Fibroblast of lung (primary cell): ENCODE data around the gene ZNF582.

Experiments
- CTCF ChIP-seq, 2 donors: IDR thresholded peaks in 1 of 2; conservative IDR thresholded peaks in 1 of 2; 1 replicate in 1 of 2; 2 replicates in 1 of 2; pipeline ENCODE4 v1.5.1; 2011 to 2012; ENCODE audit warnings: low read length in 2 of 2, control low read depth in 1 of 2, inconsistent platforms in 1 of 2, low read depth in 1 of 2, mild to moderate bottlenecking in 1 of 2
- EZH2 ChIP-seq: IDR thresholded peaks from 2 replicates; pipeline ENCODE4 v1.5.1; 2012; ENCODE audit warnings: low read length, control low read depth, mild to moderate bottlenecking; ENCODE audit errors: missing control alignments

DNA sequence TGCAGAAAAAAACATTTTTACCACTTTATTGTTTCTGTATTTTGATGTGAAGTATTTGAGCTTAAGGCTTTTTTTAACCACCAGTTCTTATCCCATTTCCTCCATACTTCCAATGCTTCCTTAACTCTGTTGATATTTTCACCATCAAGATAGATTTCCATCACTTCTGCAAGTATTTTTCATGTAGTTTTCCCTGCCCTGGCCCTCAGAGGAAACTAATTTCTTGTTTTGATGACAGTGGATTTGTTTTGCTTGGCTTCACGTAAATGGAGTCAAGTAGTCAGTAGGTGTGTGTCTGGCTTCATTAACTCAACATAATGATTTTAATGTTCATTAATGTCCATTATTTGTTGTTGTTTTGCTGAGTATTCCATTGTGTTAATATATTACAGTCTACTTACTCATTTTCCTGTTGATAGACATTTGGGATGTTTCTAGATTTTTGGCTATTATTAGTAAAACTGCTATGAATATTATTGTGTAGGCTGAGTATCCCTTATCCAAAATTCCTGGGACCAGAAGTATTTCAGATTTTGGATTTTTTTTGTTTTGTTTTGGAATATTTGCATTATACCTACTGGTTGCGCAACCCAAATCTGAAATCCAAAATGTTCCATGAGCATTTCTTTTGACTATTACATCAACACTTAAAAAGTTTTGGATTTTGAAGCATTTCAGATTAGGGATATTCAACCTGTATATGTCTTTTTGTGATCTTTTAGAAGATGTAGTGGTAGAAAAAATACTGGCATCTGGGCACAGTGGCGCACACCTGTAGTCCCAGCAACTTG is 23.3 kb downstream of the ZNF582 start:
- no peak for TF ChIP-seq CTCF (conservative IDR thresholded peaks at IDR 0.05 in 1 of 2, IDR thresholded peaks at IDR 0.05 in 1 of 2; ENCODE audit: low read depth in 1 of 2, low read length in 2 of 2)
- no peak for TF ChIP-seq EZH2
